NCI-H226 (cell line): ENCODE measurements around the gene SLC8A3.
"Not testable (repeated sequence)": the region's sequence is repeated elsewhere in the genome, so short reads cannot be mapped to it uniquely, and the experiment has no call there.

Experiments used
- DNase-seq: peaks from one replicate; pipeline ENCODE4 v3.0.0-alpha.2; 2015

Gene SLC8A3, protein sequence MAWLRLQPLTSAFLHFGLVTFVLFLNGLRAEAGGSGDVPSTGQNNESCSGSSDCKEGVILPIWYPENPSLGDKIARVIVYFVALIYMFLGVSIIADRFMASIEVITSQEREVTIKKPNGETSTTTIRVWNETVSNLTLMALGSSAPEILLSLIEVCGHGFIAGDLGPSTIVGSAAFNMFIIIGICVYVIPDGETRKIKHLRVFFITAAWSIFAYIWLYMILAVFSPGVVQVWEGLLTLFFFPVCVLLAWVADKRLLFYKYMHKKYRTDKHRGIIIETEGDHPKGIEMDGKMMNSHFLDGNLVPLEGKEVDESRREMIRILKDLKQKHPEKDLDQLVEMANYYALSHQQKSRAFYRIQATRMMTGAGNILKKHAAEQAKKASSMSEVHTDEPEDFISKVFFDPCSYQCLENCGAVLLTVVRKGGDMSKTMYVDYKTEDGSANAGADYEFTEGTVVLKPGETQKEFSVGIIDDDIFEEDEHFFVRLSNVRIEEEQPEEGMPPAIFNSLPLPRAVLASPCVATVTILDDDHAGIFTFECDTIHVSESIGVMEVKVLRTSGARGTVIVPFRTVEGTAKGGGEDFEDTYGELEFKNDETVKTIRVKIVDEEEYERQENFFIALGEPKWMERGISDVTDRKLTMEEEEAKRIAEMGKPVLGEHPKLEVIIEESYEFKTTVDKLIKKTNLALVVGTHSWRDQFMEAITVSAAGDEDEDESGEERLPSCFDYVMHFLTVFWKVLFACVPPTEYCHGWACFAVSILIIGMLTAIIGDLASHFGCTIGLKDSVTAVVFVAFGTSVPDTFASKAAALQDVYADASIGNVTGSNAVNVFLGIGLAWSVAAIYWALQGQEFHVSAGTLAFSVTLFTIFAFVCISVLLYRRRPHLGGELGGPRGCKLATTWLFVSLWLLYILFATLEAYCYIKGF

DNA sequence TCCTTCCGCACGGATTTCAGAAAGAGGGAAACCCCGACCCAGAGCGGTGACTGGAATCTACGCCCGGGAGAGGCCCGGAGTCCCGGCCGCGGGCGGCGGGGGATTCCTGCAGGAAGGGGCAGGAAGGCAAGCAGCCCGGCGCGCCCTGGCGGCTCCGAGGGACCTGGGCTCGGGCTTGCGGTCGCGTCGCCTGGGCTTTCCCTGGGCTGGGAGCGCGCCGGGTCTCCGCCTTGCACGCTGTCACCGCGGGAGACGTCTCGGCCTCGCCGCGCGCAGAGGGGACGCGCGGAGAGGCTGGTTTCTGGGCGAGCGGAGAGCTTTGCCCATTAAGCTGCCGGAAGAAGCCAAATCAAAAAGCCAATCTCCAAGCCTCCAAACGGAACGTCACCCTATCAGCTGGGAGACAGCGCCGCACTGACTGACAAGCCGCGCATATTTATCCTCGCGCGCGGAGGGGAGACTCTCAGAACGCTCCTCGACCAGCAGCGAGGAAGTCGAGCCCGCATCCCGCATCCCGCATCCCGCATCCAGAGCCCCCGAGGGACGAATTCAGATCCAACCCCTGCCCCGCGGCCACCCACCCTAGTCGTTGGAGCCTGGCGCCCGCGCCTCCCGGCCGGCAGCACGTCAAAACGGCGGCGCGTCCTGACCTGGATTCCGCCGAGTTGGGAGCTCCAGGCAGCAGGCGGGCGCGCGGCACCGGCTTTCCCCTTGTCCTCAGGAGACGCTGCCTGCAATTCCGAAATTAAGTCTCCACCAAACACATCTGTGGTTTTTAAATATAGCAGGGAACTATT is at the start of gene SLC8A3:
SLC8A3 (minus strand) TSS at position 293 of the 797 bp plus-strand sequence. CDS start 20,529 bp downstream, outside the sequence.
- DNase-seq, result no peak

- no peak for DNase-seq
Observed at GRCh38 chr14:70237710-70238109, 49.0 kb upstream of the SLC8A3 start.

DNA sequence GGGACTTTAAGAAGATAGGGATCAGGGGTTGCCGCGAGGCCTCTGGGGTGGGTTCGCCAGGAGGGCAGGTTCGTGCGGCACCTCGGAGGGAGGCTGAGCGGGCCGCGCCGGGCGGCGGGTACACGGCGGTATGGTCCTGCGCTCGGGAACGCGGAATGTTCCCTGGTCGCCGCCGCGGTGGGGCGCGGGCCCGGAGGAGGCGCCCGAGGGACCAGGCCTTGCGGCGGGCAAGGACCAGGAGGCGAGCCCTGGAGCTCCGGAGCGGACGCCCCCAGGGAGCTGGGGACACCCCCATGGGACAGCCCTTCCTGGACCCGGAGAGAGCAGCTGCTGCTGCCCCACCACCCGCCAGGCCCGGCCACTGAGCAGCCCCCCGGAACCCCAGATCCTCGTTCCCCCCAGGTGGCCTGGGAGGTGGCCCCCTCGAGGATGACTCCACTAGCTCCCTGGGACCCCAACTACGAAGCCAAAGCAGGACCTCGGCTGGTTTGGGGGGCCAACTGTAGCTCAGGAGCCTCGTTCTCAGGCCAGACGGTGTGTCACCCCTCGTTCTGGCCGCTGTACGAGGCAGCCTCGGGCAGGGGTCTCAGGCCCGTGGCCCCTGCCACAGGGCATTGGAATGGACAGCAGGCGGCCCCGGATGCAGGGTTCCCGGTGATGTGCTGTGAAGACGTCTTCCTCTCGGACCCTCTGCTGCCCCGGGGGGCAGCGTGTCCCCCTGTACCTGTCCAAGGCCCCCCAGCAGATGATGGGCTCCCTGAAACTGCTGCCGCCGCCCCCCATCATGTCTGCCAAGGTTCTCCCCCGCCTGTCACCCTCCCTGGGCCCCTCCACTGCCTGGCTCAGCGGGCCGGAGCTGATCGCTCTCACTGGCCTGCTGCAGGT is 45.6 kb upstream of the SLC8A3 start:
- DNase-seq, result no peak

DNA sequence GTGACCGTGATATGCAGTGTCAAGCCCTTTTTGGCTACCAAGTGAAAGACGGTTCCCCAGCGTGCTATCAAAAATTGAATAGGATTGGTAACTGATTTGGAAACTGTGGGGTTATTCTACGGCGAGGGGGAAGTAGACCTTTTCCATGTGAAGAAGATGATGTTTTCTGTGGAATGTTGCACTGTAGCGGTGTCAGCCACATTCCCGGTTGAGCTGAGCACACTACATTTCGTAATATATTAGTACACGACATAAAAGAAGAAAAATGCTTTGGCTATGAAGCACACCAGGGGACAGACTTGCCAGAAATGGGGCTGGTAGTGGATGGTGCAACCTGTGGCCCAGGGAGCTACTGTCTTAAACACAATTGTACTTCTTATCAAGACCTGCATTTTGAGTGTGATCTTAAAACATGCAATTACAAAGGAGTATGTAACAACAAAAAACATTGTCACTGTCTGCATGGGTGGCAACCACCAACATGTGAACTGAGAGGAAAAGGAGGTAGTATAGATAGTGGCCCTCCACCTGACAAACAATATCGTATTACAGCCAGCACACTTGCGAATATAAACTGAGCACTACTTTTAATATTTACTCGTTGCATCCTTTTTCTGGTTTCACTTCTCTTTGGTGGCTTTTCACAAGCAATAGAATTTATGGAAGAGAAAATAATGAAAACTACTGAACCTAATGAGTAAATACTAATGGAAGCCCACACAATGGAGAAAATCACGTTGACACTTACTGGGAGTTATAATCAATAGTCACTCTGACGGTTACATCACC is 43.2 kb upstream of the SLC8A3 start:
- not testable (repeated sequence) for DNase-seq

DNA sequence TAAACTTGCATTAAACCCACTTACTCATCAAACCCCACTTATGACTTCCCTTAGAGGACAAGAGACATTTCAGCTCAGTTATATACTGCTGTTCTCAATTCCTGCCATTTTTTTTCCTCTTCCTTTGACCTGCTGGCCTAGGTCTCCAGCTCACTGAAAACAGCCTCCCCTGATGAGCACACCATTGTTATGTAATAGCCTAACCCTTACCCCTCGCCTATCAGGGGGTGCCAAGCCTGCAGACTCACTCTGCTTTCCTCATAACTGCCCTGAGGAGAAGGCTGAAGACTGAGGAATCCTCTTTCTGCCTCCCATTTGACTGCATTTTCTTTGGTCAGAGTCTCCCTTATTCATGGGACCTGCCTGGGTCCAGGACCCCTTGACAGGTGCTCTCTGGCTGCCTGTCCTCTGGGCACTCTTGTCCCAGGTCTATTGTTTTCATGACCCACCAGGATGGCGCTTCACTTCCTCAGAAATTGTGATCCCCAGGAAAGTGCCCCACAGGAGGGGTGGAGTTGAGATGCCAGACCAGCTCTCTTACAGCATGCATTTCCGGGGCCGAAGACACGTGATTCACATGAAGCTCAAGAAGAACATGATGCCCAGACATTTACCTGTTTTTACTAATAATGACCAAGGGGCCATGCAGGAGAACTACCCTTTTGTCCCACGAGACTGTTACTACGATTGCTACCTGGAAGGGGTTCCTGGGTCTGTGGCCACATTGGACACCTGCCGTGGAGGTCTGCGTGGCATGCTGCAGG is 41.3 kb upstream of the SLC8A3 start:
- not testable (repeated sequence) for DNase-seq

DNA sequence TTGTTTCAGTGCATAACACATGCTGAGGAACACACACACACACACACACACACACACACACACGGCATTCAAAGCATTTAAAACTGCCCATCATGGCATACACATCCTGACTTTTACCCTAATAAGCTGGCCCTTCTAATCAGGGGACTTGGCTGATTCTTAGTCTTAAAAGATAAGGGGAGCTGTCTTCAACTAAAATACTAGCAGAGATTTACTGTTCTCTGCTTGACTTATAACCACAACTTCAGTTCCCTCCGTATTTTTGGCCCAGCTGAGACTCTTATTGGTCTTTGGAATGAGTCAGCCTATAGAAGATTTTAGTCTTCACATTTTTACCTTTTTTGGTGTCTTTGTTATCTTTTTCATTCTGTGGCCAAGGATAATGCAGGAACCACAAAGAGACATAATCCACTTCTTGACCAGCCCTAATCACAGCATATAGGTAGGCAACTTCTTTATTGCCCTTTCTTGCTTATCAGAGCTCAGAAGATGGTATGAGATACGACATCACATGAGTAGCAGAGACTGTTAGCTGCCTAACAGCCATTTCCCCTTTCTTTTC is 25.1 kb upstream of the SLC8A3 start:
- DNase-seq, result no peak

GRCh38 chr14:70212752-70213151 is 24.0 kb upstream of the SLC8A3 start:
- no peak for DNase-seq

GRCh38 chr14:70208380-70208779 is 19.6 kb upstream of the SLC8A3 start:
- DNase-seq, result no peak

- DNase-seq, result no peak
Observed at GRCh38 chr14:70203686-70204085, 14.9 kb upstream of the SLC8A3 start.

- no peak for DNase-seq
Observed at GRCh38 chr14:70201994-70202393, 13.2 kb upstream of the SLC8A3 start.

- DNase-seq, result no peak
Observed at GRCh38 chr14:70193396-70193795, 4.6 kb upstream of the SLC8A3 start.

DNA sequence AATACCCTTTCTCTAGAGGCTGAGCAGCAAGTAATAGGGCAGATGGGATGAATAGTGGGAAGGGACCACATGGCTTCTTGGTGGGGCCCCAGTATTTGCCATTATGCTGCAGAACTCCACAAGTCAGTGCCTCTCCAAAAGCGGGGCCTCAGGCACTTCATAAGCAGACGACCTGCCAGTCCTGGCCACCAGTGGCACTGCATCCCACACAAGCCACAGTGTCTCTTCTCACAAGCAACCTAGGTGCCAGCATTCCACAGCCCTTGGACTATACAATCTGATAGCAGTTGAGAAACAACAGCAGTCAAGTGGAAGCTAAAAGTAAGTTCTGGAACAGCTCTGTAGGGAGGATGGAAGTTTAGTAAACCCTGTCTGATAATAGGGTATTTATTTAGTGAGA is 4.2 kb upstream of the SLC8A3 start:
- no peak for DNase-seq

DNA sequence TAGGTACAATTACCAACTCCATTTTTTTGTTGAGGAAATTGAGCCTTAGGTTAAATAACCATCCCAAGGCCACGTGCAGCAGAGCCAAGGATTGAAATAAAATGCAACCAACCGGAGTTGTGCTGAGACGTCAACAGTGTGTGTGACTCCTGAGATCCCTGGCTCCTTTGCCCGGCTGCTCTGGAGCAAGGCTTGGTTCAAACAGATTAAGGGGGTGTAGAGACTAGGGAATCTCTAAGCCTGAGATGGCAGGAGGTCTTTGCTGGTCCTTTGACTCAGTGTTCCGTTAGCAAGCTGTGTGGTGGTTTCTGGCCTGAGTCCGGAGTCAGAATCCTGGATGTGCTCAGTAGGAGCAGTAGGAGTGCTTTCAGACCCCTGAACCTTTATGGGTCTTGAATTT is 1.4 kb upstream of the SLC8A3 start:
- no peak for DNase-seq

GRCh38 chr14:70189456-70190077 is 816 bp upstream of the SLC8A3 start:
- DNase-seq, result no peak

DNA sequence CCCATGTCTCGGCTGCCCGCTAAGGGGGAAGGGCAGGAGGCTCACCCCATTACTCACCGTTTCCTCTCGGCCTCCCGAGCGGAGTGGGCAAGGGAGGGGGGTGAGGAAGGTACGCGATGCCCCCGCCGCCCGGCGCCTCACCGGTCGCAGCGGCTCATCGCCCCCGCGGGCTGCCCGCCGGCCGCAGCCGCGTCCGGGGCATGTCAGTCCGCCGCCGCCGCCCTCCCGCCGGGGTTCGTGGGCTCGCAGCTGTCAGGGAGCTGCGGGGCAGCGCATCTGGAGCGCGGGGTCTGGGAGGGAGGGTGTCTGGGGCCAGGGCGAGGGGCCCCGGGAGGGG is 461 bp downstream of the SLC8A3 start:
- DNase-seq, result no peak

DNA sequence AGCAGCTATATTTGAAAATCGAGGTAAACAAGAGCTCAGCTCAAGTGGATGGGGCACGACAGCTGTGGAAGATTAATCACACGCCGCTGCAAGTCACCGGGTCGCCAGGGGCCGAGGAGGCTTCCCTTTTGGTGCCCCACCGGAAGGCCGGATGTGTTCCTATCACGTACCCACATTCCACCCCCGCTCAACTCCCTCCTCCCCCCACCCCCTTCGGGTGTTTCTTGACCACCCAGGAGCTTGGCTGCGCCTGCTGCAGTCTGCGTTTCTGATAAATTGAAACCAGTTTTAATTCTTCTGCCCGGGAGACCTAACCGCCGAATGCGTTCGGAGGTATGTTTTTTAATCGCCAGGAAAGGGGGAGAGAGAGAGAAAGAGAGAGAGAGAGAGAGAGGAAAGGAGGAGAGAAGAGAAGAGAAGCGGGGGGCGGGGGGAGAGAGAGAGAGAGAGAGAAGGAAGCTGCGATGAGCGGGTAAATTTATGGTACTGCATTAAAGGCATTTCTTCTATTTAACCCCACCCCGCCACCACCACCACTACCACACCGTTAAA is 1.8 kb downstream of the SLC8A3 start:
- no peak for DNase-seq

GRCh38 chr14:70183991-70184390 is 4.8 kb downstream of the SLC8A3 start:
- DNase-seq, result no peak

GRCh38 chr14:70181276-70181675 is 7.5 kb downstream of the SLC8A3 start:
- DNase-seq, result no peak

GRCh38 chr14:70180718-70181117 is 8.0 kb downstream of the SLC8A3 start:
- DNase-seq, result no peak
